ENCODE measurements around the gene NXPE4.
"Not testable (repeated sequence)": the region's sequence is repeated elsewhere in the genome, so short reads cannot be mapped to it uniquely, and the experiment has no call there.

NXPE4 gene
- 0 reads per million in 3 experiments for total RNA-seq

DNA sequence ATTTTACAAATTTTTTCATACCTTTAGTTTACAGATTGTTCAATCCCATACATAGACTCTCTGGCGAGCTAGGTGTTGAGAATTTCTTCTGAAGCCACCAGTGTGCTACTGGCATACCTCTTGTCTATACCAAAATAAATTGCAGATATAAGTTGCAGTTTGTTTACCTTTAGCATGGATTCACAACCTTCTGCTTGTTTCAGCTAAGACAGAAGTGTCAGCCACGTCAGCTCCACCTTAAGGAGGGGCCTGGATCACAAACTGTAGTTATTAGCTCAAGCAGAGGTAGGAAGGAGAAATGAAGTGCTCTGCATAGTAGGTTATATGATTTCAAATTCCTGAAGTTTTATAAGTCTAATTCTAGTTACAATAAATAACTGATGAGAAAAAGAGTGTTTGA is at the start of gene NXPE4:
TSS of gene NXPE4 (minus strand) at position 216 of the 400 bp plus-strand sequence. CDS start 1,027 bp downstream, outside the sequence.
- no peak for DNase-seq

DNA sequence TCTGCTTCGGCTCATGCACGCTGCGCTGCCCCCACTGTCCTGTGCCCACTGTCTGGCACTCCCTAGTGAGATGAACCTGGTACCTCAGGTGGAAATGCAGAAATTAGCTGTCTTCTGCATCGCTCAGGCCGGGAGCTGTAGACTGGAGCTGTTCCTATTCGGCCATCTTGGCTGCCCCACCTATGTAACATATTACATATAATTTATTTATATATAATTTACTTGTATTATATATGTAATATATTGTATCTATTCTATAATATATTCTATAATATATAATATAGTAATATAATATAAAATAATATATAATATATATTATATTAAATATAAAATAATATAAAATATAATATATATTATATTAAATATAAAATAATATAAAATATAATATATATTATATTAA is 43.9 kb upstream of the NXPE4 start:
- not testable (repeated sequence) for DNase-seq

DNA sequence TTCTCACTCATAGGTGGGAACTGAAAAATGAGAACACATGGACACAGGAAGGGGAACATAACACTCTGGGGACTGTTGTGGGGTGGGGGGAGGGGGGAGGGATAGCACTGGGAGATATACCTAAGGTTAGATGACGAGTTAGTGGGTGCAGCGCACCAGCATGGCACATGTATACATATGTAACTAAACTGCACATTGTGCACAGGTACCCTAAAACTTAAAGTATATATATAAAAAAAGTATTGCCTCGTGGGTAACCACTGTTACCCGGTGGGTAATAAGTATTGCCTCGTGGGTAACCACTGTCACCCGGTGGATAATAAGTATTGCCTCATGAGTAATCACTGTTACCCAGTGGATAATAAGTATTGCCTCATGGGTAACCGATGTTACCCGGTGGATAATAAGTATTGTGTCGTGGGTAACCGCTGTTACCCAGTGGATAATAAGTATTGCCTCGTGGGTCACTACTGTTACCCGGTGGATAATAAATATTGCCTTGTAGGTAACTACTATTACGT is 35.9 kb upstream of the NXPE4 start:
- DNase-seq: peak; percentile 3

DNA sequence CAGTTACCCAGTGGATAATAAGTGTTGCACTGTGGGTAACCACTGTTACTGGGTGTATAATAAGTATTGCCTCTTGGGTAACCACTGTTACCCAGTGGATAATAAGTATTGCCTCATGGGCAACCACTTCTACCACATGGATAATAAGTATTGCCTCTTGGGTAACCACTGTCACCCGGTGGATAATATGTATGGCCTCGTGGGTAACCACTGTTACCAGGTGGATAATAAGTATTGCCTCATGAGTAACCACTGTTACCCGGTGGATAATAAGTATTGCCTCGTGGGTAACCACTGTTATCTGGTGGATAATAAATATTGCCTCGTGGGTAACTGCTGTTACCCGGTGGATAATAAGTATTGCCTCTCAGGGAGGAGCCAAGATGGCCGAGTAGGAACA is 29.7 kb upstream of the NXPE4 start:
- no peak for DNase-seq

DNA sequence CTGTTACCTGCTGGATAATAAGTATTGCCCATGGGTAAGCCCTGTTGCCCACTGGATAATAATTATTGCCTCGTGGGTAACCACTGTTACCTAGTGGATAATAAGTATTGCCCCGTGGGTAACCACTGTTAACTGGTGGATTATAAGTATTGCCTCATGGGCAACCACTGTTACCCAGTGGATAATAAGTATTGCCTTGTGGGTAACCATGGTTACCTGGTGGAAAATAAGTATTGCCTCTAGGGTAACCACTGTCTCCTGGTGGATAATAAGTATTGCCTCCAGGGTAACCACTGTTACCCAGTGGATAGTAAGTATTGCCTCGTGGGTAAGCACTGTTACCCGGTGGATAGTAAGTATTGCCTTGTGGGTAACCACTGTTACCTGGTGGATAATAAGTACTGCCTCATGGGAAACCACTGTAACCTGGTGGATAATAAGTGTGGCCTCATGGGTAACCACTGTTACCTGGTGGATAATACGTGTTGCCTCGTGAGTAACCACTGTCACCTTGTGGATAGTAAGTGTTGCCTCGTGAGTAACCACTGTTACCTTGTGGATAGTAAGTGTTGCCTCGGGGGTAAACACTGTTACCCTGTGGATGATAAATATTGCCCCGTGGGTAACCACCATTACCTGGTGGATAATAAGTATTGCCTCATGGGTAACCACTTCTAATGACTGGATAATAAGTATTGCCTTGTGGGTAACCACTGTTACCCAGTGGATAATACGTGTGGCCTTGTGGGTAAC is 29.0 kb upstream of the NXPE4 start:
- no peak for DNase-seq

DNA sequence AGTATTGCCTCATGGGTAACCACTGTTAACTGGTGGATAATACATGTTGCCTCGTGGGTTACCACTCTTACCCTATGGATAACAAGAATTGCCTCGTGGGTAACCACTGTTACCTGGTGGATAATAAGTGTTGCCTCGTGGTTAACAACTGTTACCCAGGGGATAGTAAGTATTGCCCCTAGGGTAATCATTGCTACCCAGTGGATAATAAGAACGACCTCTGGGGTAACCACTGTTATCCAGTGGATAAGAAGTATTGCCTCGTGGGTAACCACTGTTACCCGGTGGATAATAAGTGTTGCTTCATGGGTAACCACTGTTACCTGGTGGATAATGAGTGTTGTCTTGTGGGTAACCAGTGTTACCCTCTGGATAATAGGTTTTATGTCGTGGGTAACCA is 28.1 kb upstream of the NXPE4 start:
- no peak for DNase-seq

DNA sequence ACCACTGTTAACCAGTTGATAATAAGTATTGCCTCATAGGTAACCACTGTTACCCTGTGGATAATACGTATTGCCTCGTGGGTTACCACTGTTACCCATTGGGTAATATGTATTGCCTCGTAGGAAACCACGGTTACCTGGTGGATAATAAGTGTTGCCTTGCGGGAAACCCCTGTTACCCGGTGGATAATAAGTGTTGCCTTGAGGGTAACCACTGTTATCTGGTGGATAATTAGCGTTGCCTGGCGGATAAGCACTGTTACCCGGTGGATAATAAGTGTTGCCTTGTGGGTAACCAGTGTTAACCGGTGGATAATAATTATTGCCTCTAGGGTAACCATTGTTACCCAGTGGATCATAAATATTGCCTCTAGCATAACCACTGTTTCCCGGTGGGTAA is 27.3 kb upstream of the NXPE4 start:
- DNase-seq: no peak

DNA sequence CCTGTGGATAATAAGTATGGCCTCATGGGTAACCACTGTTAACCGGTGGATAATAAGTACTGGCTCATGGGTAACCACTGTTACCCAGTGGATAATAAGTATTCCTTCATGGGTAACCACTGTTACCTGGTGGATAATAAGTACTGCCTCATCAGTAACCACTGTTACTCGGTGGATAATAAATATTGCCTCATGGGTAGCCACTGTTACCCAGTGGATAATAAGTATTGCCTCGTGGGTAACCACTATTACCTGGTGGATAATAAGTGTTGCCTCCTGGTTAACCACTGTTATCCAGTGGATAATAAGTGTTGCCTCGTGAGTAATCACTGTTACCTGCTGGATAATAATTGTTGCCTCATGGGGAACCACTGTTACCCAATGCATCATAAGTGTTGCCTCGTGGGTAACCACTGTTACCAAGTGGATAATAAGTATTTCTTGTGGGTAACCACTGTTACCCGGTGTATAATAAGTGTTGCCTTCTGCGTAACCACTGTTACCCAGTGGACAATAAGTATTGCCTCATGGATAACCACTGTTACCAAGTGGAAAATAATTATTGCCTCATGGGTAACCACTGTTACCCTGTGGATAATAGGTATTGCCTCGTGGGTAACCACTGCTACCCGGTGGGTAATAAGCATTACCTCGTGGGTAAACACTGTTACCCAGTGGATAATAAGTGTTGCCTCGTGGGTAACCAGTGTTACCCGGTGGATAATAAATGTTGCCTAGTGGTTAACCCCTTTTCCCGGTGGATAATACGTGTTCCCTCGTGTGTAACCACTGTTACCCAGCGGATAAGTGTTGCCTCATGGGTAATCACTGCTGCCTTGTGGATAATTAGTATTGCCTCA is 26.6 kb upstream of the NXPE4 start:
- DNase-seq: no peak

DNA sequence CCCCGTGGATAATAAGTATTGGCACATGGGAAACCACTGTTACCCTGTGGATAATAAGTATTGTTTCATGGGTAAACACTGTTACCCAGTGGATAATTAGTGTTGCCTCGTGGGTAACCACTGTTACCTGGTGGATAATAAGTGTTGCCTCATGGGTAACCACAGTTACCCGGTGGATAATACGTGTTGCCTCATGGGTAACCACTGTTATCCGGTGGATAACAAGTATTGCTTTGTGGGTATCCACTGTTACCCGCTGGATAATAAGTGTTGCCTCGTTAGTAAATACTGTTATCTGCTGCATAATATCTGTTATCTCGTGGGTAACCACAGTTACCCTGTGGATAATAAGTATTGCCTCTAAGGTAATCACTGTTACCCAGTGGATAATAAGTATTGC is 25.5 kb upstream of the NXPE4 start:
- DNase-seq: no peak

DNA sequence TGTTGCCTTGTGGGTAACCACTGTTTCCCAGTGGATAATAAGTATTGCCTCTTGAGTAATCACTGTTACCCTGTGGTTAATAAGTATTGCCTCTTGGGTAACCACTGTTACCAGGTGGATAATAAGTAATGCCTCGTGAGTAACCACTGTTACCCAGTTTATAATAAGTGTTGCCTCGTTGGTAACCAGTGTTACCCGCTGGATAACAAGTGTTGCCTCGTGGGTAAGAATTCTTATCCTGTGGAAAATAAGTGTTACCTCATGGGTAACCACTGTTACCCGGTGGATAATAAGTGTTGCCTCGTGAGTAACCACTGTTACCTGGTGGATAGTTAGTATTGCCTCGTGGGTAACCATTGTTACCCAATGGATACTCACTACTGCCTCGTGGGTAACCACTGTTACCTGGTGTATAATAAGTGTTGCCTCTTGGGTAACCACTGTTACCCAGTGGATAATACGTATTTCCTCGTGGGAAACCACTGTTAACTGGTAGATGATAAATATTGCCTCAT is 24.1 kb upstream of the NXPE4 start:
- no peak for DNase-seq

DNA sequence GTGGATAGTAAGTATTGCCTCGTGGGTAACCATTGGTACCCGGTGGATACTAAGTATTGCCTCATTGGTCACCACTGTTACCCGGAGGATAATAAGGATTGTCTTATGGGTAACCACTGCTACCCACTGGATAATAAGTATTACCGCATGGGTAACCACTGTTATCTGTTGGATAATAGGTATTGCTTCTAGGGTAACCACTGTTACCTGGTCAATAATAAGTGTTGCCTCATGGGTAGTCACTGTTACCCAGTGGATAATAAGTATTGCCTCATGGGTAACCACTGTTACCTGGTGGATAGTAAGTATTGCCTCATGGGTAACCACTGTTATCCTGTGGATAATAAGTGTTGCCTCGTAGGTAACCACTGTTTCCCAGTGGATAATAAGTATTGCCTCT is 22.6 kb upstream of the NXPE4 start:
- DNase-seq: no peak

DNA sequence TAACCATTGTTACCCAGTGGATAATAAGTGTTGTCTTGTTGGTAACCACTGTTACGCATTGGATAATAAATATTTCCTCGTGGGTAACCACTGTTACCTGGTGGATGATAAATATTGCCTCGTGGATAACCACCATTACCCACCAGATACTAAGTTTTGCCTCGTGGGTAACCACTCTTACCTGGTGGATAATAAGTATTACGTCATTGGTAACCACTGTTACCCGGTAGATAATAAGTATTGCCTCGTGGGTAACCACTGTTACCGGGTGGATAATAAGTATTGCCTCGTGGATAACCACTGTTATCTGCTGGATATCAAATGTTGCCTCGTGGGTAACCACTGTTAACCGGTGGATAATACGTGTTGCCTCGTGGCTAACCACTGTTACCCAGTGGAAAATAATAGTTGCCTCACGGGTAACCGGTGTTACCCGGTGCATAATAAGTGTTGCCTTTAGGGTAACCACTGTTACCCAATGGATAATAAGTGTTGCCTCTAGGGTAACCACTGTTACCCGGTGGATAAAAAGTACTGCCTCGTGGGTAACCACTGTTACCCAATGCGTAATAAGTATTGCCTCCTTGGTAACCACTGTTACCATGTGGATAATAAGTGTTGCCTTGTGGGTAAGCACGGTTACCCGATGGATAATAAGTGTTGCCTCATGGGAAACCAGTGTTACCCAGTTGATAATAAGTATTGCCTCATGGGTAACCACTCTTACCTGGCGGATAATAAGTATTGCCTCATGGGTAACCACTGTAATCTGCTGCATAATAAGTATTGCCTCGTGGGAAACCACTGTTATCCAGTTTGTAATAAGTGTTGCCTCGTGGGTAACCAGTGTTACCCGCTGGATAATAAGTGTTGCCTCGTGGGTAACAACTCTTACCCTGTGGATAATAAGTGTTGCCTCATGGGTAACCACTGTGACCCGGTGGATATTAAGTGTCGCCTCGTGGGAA is 21.9 kb upstream of the NXPE4 start:
- no peak for DNase-seq

DNA sequence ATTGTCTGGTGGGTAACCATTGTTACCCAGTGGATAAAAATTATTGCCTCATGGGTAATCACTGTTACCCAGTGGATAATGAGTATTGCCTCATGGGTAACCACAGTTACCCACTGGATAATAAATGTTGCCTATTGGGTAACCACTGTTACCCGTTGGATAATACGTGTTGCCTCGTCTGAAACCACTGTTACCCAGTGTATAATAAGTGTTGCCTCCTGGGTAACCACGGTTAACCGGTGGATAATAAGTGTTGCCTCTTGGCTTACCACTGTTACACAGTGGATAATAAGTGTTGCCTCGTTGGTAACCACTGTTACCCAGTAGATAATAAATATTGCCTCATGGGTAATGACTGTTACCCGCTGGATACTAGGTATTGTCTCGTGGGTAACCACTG is 20.9 kb upstream of the NXPE4 start:
- DNase-seq: no peak

DNA sequence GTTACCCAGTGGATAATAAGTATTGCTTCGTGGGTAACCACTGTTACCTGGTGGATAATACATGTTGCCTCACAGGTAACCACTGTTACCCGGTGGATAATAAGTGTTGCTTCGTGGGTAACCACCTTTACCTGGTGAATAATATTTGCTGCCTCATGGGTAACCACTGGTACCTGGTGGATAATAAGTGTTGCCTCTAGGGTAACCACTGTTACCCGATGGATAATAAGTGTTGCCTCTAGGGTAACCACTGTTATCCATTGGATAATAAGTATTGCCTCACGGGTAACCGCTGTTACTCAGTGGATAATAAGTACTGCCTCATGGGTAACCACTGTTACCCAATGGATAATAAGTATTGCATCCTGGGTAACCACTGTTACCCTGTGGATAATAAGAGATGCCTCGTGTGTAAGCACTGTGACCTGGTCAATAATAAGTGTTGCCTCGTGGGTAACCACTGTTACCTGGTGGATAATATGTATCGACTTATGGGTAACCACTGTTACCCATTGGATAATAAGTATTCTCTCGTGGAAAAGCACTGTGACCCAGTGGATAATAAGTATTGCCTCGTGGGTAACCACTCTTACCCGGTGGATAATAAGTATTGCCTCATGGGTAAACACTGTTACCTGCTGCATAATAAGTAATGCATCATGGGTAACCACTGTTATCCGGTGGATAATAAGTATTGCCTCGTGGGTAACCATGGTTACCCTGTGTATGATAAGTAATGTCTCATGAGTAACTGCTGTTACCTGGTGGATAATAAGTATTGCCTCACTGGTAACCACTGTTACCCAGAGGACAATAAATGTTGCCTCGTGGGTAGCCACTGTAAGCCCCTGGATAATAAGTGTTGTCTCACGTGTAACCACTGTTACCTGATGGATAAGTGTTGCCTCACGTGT is 20.1 kb upstream of the NXPE4 start:
- no peak for DNase-seq

DNA sequence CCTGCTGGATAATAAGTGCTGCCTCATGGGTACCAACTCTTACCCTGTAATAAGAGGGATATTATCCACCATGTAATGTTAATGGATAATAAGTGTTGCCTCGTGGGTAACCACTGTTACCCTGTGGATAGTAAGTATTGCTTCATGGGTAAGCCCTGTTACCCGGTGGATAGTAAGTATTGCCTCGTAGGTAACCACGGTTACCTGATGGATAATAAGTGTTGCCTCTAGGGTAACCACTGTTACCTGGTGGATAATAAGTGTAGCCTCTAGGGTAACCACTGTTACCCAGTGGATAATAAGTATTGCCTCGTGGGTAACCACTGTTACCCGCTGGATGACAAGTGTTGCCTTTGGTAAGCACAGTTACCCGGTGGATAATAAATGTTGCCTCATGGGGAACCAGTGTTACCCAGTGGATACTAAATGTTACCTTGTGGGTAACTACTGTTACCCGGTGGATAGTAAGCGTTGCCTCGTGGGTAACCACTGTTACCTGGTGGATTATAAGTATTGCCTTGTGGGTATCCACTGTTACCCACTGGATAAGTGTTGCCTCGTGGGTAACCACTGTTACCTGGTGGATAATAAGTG is 18.6 kb upstream of the NXPE4 start:
- DNase-seq: no peak

DNA sequence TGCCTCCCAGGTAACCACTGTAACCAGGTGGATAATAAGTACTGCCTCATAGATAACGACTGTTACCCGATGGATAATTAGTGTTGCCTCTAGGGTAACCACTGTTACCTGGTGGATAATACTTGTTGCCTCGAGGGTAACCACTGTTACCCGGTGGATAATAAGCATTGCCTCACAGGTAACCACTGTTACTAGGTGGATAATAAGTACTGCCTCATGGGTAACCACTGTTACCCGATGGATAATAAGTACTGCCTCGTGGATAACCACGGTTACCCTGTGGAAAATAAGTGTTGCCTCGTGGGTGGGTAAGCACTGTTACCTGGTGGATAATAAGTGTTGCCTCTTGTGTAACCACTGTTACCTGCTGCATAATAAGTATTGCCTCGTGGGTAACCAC is 17.5 kb upstream of the NXPE4 start:
- DNase-seq: not testable (repeated sequence)

DNA sequence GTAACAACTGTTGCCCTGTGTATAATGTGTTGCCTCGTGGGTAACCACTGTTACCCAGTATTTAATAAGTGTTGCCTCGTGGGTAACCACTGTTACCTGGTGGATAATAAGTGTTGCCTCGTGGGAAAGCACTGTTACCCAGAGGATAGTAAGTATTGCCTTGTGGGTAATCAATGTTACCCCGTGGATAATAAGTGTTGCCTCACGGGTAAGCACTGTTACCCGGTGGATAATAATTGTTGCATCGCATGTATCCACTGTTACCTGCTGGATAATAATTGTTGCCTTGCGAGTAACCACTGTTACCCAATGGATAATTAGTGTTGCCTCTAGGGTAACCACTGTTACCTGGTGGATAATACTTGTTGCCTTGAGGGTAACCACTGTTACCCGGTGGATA is 17.1 kb upstream of the NXPE4 start:
- DNase-seq: no peak

DNA sequence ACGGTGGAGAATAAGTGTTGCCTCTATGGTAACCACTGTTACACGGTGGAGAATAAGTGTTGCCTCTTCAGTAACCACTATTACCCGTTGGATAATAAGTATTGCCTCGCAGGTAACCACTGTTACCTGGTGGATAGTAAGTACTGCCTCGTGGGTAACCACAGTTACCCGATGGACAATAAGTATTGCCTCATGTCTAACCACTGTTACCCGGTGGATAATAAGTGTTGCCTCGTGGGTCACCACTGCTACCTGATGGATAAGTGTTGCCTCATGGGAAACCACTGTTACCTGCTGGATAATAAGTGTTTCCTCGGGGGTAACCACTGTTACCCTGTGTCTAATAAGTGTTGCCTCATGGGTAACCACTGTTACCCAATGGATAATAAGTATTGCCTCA is 16.6 kb upstream of the NXPE4 start:
- DNase-seq: not testable (repeated sequence)

DNA sequence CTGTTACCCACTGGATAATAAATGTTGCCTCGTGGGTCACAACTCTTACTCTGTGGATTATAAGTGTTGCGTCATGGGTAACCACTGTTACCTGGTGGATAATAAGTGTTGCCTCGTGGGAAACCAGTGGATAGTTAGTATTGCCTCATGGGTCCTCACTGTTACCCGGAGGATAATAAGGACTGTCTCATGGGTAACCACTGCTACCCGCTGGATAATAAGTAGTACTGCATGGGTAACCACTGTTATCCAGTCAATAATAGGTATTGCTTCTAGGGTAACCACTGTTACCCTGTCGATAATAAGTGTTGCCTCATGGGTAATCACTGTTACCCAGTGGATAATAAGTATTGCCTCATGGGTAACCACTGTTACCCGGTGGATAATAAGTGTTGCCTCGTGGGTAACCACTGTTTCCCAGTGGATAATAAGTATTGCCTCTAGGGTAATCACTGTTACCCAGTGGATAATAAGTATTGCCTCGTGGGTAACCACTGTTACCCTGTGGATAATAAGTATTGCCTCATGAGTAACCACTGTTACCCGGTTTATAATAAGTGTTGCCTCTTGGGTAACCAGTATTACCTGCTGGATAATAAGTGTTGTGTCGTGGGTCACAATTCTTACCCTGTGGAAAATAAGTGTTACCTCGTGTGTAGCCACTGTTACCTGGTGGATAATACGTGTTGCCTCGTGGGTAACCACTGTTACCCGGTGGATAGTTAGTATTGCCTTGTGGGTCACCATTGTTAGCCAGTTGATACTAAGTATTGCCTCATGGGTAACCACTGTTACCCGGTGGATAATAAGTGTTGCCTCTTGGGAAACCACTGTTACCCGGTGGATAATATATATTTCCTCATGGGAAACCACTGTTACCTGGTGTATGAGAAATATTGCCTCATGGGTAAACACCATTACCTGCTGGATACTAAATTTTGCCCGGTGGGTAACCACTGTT is 15.7 kb upstream of the NXPE4 start:
- no peak for DNase-seq

DNA sequence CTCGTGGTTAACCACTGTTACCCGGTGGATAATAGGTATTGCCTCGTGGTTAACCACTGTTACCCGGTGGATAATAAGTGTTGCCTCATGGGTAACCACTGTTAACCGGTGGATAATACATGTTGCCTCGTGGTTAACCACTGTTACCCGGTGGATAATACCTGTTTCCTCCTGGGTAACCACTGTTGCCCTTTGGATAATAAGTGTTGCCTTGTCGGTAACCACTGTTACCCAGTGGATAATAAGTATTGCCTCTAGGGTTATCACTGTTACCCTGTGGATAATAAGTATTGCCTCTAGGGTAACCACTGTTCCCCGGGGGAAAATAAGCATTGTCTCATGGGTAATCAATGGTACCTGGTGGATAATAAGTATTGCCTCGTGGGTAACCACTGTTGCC is 15.0 kb upstream of the NXPE4 start:
- DNase-seq: no peak
